Spleen (tissue), 7 donors: Measurements from ENCODE around the gene GRIA4.

ENCODE experiments used
- POLR2AphosphoS5 ChIP-seq, 3 donors: sonication (generic); formaldehyde crosslinking; IDR thresholded peaks; one replicate each; pipeline ENCODE4 v1.5.1; 2017; ENCODE audit warnings: antibody characterized with exemption in 3 of 3
- TF ChIP-seq, protein P1 (sequence below), 11 experiments: fragments of 200-600 bp in 7 of 11; fragments of 450-650 bp in 4 of 11; sonication (generic) in 4 of 11; IDR thresholded peaks in 8 of 11; conservative IDR thresholded peaks in 3 of 11; 1 replicate in 7 of 11; 2 replicates in 4 of 11; pipeline versions ENCODE4 v1.4.0 to v1.8.0; 2016 to 2021; ENCODE audit warnings: antibody characterized with exemption in 11 of 11, inconsistent platforms in 4 of 11, mild to moderate bottlenecking in 1 of 11
- donor health status: DM: no; HTN: no; CAD: no; lungs with moderate emphysema.
- donor health status: DM: no; HTN: no; CAD: no.
- donor health status: DM: no; HTN: no; CAD: no.

DNA sequence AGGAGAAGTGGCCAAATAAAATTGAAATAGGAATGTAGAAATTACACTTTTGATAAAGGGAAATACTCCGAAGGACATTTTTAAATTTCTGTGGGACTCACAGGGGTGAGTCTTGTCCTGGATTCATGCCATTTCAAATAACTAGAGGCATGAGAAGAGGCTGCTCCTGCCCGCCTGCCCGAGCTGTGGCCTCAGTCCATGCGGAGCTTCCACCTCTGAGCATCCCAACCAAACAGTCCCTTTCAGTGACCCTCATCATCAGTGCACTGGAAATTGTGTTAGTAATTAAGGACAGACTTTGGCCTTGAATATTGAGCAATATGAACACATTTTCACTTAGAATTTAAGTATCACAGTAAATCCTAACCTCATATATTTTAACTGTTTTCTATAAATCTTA is 25.6 kb downstream of the GRIA4 start:
- TF ChIP-seq, protein P1, sequence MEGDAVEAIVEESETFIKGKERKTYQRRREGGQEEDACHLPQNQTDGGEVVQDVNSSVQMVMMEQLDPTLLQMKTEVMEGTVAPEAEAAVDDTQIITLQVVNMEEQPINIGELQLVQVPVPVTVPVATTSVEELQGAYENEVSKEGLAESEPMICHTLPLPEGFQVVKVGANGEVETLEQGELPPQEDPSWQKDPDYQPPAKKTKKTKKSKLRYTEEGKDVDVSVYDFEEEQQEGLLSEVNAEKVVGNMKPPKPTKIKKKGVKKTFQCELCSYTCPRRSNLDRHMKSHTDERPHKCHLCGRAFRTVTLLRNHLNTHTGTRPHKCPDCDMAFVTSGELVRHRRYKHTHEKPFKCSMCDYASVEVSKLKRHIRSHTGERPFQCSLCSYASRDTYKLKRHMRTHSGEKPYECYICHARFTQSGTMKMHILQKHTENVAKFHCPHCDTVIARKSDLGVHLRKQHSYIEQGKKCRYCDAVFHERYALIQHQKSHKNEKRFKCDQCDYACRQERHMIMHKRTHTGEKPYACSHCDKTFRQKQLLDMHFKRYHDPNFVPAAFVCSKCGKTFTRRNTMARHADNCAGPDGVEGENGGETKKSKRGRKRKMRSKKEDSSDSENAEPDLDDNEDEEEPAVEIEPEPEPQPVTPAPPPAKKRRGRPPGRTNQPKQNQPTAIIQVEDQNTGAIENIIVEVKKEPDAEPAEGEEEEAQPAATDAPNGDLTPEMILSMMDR (IDR thresholded peaks at IDR 0.05 in 8 of 11, conservative IDR thresholded peaks at IDR 0.05 in 3 of 11) = no peak
- no peak for TF ChIP-seq POLR2AphosphoS5 (IDR thresholded peaks at IDR 0.05)
